Astrocyte (in vitro differentiated cells and primary cell): ENCODE measurements around the gene PTPRN2.

Experiments used
- EZH2 ChIP-seq: IDR thresholded peaks from 2 replicates; pipeline ENCODE4 v1.6.1; 2012; ENCODE audit warnings: mild to moderate bottlenecking, low read length, inconsistent platforms; ENCODE audit not compliant: insufficient read depth
- TF ChIP-seq, protein P1 (sequence below): IDR thresholded peaks from 2 replicates; pipeline ENCODE4 v1.5.1; 2011; ENCODE audit warnings: low read depth, mild to moderate bottlenecking, inconsistent platforms, low read length, moderate library complexity; ENCODE audit not compliant: insufficient read depth

DNA sequence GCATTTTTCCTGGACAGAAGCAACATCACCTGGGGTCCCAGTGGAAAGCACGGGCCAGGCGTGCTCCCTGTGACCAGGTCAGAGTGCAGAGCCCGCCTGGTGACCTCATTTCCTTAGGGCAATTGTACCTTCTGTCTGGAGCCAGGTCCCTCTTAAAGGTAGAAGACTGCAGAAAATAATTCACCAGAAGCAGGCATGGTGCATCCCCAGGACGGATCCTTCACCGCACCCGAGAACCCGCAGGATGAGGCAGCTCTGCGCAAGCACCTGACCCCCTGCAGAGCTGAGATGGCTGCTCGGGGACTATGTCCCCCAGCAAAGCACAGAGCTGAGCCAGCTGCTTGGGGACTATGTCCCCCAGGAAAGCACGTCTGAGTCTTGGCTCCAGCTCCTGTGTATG, 557.6 kb downstream of the PTPRN2 start:
- TF ChIP-seq, protein P1, sequence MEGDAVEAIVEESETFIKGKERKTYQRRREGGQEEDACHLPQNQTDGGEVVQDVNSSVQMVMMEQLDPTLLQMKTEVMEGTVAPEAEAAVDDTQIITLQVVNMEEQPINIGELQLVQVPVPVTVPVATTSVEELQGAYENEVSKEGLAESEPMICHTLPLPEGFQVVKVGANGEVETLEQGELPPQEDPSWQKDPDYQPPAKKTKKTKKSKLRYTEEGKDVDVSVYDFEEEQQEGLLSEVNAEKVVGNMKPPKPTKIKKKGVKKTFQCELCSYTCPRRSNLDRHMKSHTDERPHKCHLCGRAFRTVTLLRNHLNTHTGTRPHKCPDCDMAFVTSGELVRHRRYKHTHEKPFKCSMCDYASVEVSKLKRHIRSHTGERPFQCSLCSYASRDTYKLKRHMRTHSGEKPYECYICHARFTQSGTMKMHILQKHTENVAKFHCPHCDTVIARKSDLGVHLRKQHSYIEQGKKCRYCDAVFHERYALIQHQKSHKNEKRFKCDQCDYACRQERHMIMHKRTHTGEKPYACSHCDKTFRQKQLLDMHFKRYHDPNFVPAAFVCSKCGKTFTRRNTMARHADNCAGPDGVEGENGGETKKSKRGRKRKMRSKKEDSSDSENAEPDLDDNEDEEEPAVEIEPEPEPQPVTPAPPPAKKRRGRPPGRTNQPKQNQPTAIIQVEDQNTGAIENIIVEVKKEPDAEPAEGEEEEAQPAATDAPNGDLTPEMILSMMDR: no peak
- no peak for TF ChIP-seq EZH2
